Neural cell (in vitro differentiated cells): ENCODE measurements around the gene SS18L1. TPM values are rescaled to one million over a fixed set of nuclear protein-coding genes. Genes with fewer than 3 reads are reported as not detected.
"Not testable (repeated sequence)": the region's sequence is repeated elsewhere in the genome, so short reads cannot be mapped to it uniquely, and the experiment has no call there.

Source experiments
- H2AFZ ChIP-seq: fragments of 200-600, 300-800 bp; sonication (generic), shearing (Covaris generic); 2 replicates; pipeline ENCODE4 v1.6.0; 2014; ENCODE audit warnings: low read depth, mild to moderate bottlenecking, antibody characterized with exemption, low read length, moderate library complexity
- H3F3A ChIP-seq: fragments of 200-600 bp; shearing (Covaris generic); 2 replicates; pipeline ENCODE4 v1.6.1; 2016; ENCODE audit warnings: mild to moderate bottlenecking, moderate library complexity, mixed read lengths, antibody characterized with exemption, low read length; ENCODE audit not compliant: insufficient read depth, poor library complexity, severe bottlenecking
- H3K27ac ChIP-seq: fragments of 200-600, 300-800 bp; sonication (generic), shearing (Covaris generic); 2 replicates; pipeline ENCODE4 v1.5.1; 2014; ENCODE audit warnings: mild to moderate bottlenecking, low read length, moderate library complexity
- H3K27me3 ChIP-seq: fragments of 300-800, 200-600 bp; sonication (generic), shearing (Covaris generic); 2 replicates; pipeline ENCODE4 v1.6.0; 2014; ENCODE audit warnings: mild to moderate bottlenecking, low read depth, low read length, moderate library complexity; ENCODE audit not compliant: insufficient read depth
- H3K36me3 ChIP-seq: fragments of 300-800, 200-600 bp; sonication (generic), shearing (Covaris generic); 2 replicates; pipeline ENCODE4 v1.5.1; 2014; ENCODE audit warnings: mild to moderate bottlenecking, antibody characterized with exemption, low read length, moderate library complexity; ENCODE audit not compliant: insufficient read depth
- H3K4me2 ChIP-seq: fragments of 300-800, 200-600 bp; sonication (generic), shearing (Covaris generic); 2 replicates; pipeline ENCODE4 v1.6.0; 2014; ENCODE audit warnings: mild to moderate bottlenecking, low read length
- H3K4me3 ChIP-seq: fragments of 300-800, 200-600 bp; sonication (generic), shearing (Covaris generic); 2 replicates; pipeline ENCODE4 v1.5.1; 2014; ENCODE audit warnings: mild to moderate bottlenecking, low read length, moderate library complexity
- H3K79me2 ChIP-seq: fragments of 200-600 bp; shearing (Covaris generic); replicated peaks from 2 replicates; pipeline ENCODE4 v1.6.0; 2014; ENCODE audit warnings: mild to moderate bottlenecking, low read length, moderate library complexity; ENCODE audit not compliant: insufficient read depth
- H3K9ac ChIP-seq: fragments of 300-800, 200-600 bp; sonication (generic), shearing (Covaris generic); 2 replicates; pipeline ENCODE4 v1.6.1; 2016; ENCODE audit warnings: mild to moderate bottlenecking, low read length, mixed read lengths
- H3K9me2 ChIP-seq: fragments of 200-600 bp; shearing (Covaris generic); 2 replicates; pipeline ENCODE4 v1.6.1; 2016; ENCODE audit warnings: mild to moderate bottlenecking, low read length, mixed read lengths; ENCODE audit not compliant: insufficient read depth
- H3K9me3 ChIP-seq: fragments of 200-600, 300-800 bp; sonication (generic), shearing (Covaris generic); 2 replicates; pipeline ENCODE4 v1.6.1; 2016; ENCODE audit warnings: mild to moderate bottlenecking, mixed run types, low read length, moderate library complexity, mixed read lengths
- H4K20me1 ChIP-seq: fragments of 200-600 bp; shearing (Covaris generic); 2 replicates; pipeline ENCODE4 v1.6.1; 2016; ENCODE audit warnings: mild to moderate bottlenecking, mixed run types; ENCODE audit not compliant: insufficient read depth
- EP300 ChIP-seq: fragments of 450-650 bp; conservative IDR thresholded peaks from 2 replicates; pipeline ENCODE4 v1.6.1; 2014; ENCODE audit warnings: antibody characterized with exemption, mild to moderate bottlenecking, moderate library complexity; ENCODE audit not compliant: poor library complexity, severe bottlenecking
- EZH2 ChIP-seq: fragments of 200-600, 300-800 bp; shearing (Covaris generic), sonication (generic); IDR thresholded peaks from 2 replicates; pipeline ENCODE4 v1.6.1; 2014; ENCODE audit warnings: antibody characterized with exemption, low read length, borderline replicate concordance, mild to moderate bottlenecking; ENCODE audit not compliant: insufficient read depth, poor library complexity, severe bottlenecking
- MXI1 ChIP-seq: fragments of 450-650 bp; conservative IDR thresholded peaks from 2 replicates; pipeline ENCODE4 v1.6.1; 2014; ENCODE audit warnings: antibody characterized with exemption, mild to moderate bottlenecking; ENCODE audit not compliant: poor library complexity, severe bottlenecking
- POLR2AphosphoS5 ChIP-seq: IDR thresholded peaks from 2 replicates; pipeline ENCODE4 v1.6.1; 2012
- RAD21 ChIP-seq: fragments of 450-650 bp; conservative IDR thresholded peaks from 2 replicates; pipeline ENCODE4 v1.6.1; 2014; ENCODE audit warnings: antibody characterized with exemption, mild to moderate bottlenecking, moderate library complexity
- REST ChIP-seq: IDR thresholded peaks from 2 replicates; pipeline ENCODE4 v1.6.1; 2012; ENCODE audit warnings: borderline replicate concordance
- SMC3 ChIP-seq: fragments of 450-650 bp; conservative IDR thresholded peaks from 2 replicates; pipeline ENCODE4 v1.6.1; 2014; ENCODE audit warnings: antibody characterized with exemption, mild to moderate bottlenecking, moderate library complexity; ENCODE audit not compliant: poor library complexity
- TAF1 ChIP-seq: IDR thresholded peaks from 2 replicates; pipeline ENCODE4 v1.6.1; 2012; ENCODE audit warnings: low read depth
- polyA plus RNA-seq: library from polyadenylated mRNA; depleted of rRNA; stranded (reverse); fragments of >200 nt; gene quantifications from 2 replicates; pipeline ENCODE4 v1.2.3, GENCODE V29; 2014
- TF ChIP-seq, protein P1 (sequence below): fragments of 450-650 bp; IDR thresholded peaks from 2 replicates; pipeline ENCODE4 v1.5.1; 2014; ENCODE audit warnings: antibody characterized with exemption, mild to moderate bottlenecking, moderate library complexity; ENCODE audit not compliant: poor library complexity, severe bottlenecking

SS18L1 gene
- polyA plus RNA-seq, 1 donor from 2014 or later: 117 TPM

DNA sequence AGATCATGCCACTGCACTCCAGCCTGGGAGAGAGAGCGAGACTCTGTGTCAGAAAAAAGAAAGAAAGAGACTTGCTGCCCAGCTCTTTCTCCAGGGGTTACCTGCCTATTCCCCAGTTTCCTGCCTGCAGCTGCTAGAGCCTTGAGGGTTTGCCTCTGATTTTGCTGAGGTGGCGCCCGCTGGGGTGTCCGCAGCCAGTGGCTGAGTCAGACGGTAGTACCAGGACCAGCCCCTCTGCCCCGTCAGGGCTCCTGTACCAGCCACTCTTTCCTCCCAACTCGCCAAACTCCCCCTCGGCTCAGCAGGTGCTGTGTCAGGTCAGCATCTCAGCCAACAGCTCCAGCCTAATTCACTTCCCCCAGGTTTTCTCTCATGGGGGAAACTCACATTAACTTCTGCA is 28.7 kb upstream of the SS18L1 start:
- no peaks in the 10 kb centered on the region for H3K79me2 ChIP-seq
- H3K27ac ChIP-seq: no peak overlapping the region
- no peak overlapping the region for H3K9ac ChIP-seq
- no peaks in the 10 kb centered on the region for H3K36me3 ChIP-seq
- H3K27me3 ChIP-seq: no peaks in the 10 kb centered on the region
- no peak overlapping the region for H3K4me3 ChIP-seq
- H2AFZ ChIP-seq: no peak overlapping the region
- no peak overlapping the region for H3K4me2 ChIP-seq
- H4K20me1 ChIP-seq: no peaks in the 10 kb centered on the region
- H3K9me2 ChIP-seq: no peaks in the 10 kb centered on the region
- no peaks in the 10 kb centered on the region for H3K9me3 ChIP-seq
- H3F3A ChIP-seq: no peaks in the 10 kb centered on the region
- no peak for TF ChIP-seq TAF1
- TF ChIP-seq, protein P1, sequence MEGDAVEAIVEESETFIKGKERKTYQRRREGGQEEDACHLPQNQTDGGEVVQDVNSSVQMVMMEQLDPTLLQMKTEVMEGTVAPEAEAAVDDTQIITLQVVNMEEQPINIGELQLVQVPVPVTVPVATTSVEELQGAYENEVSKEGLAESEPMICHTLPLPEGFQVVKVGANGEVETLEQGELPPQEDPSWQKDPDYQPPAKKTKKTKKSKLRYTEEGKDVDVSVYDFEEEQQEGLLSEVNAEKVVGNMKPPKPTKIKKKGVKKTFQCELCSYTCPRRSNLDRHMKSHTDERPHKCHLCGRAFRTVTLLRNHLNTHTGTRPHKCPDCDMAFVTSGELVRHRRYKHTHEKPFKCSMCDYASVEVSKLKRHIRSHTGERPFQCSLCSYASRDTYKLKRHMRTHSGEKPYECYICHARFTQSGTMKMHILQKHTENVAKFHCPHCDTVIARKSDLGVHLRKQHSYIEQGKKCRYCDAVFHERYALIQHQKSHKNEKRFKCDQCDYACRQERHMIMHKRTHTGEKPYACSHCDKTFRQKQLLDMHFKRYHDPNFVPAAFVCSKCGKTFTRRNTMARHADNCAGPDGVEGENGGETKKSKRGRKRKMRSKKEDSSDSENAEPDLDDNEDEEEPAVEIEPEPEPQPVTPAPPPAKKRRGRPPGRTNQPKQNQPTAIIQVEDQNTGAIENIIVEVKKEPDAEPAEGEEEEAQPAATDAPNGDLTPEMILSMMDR: no peak
- TF ChIP-seq EZH2: no peak
- no peak for TF ChIP-seq POLR2AphosphoS5
- TF ChIP-seq EP300: no peak
- TF ChIP-seq SMC3: no peak
- no peak for TF ChIP-seq RAD21
- TF ChIP-seq REST: no peak
- TF ChIP-seq MXI1: no peak

DNA sequence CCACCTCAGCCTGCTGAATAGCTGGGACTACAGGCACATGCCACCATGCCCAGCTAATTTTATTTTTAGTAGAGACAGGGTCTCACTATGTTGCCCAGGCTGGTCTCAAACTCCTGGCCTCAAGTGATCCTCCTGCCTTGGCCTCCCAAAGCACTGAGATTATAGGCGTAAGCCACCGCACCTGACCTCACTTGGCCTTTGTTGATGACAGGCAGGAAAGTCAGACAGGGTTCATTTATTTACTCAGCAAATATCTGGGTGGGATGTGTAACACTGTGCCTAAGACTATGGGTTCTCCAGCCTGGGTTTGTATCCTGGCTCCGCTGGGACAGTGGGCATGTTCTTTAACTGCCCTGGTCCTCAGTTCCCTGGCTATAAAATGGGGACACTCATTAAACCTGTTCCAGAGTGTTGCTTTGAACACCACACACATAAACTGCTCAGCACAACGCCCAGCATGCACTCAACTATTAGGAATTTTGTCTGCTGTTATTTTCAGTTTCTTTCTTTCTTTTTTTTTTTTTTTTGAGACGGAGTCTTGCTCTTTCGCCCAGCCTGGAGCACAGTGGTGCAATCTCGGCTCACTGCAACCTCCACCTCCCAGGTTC is 27.7 kb upstream of the SS18L1 start:
- not testable (repeated sequence) for H3K79me2 ChIP-seq, H3K9me3 ChIP-seq, H4K20me1 ChIP-seq, H3K4me2 ChIP-seq, H3F3A ChIP-seq, H3K27ac ChIP-seq, H3K27me3 ChIP-seq, H2AFZ ChIP-seq, H3K9me2 ChIP-seq, H3K4me3 ChIP-seq, H3K9ac ChIP-seq, H3K36me3 ChIP-seq
